HCT116 (cell line): ENCODE results near the gene TSPAN13. TPM values are rescaled to one million over a fixed set of nuclear protein-coding genes. Genes with fewer than 3 reads are reported as not detected.

Source experiments
- ATAC-seq: fragments of 200-7000 bp; cut with Tn5 transposase; 2 replicates; pipeline ENCODE4 v1.9.1; 2020; ENCODE audit warnings: mild to moderate bottlenecking, moderate library complexity
- BruUV-seq: library from RNA; stranded (reverse); fragments of 400-500 nt; replicated peaks from 2 replicates; lab custom pipeline; 2021; lab: Mats Ljungman, UMichigan
- CTCF ChIA-PET: fragments of 300-600 bp; sonication (Branson Sonifier 250); formaldehyde crosslinking; loops from one replicate; lab custom pipeline; 2021; ENCODE audit warnings: antibody characterized with exemption; lab: Charles Lee
- POLR2A ChIA-PET: fragments of 300-600, 350-600 bp; sonication (Branson Sonifier 250); formaldehyde crosslinking; loops from one replicate; lab custom pipeline; 2021; ENCODE audit warnings: antibody characterized with exemption; lab: Charles Lee
- RAD21 ChIA-PET, 2 experiments: fragments of 300-600 bp; sonication (Branson Sonifier 250); formaldehyde crosslinking; loops; one replicate each; lab custom pipeline; 2023; ENCODE audit warnings: low total read pairs in 2 of 2; ENCODE audit not compliant: uncharacterized antibody in 2 of 2, unreplicated experiment in 2 of 2, low non-redundant PET in 1 of 2; lab: Charles Lee
- DNase-seq: peaks from one replicate; pipeline ENCODE4 v3.0.0-alpha.2; 2010; ENCODE audit warnings: low read depth, low spot score
- H2AFZ ChIP-seq: fragments of 200-600 bp; shearing (Covaris generic), sonication (generic); 2 replicates; pipeline ENCODE4 v1.6.1; 2017; ENCODE audit warnings: low read depth, mixed run types, mixed read lengths, antibody characterized with exemption, low read length; ENCODE audit not compliant: poor library complexity, severe bottlenecking
- H3K27ac ChIP-seq: 2 replicates; pipeline ENCODE4 v1.5.1; 2012; ENCODE audit warnings: low read depth, low read length
- H3K27me3 ChIP-seq: fragments of 200-600 bp; sonication (generic); 2 replicates; pipeline ENCODE4 v1.6.1; 2016; ENCODE audit warnings: mixed run types, low read length, mixed read lengths; ENCODE audit not compliant: insufficient read depth
- H3K36me3 ChIP-seq, 2 experiments: fragments of 200-500 bp in 1 of 2; fragments of 200-600 bp in 1 of 2; sonication (Bioruptor generic) in 1 of 2; sonication (generic) in 1 of 2; 2 replicates each; pipeline versions ENCODE4 v1.5.1 to v1.6.1; 2014 to 2016; ENCODE audit warnings: low read length in 2 of 2, inconsistent platforms in 1 of 2, mixed read lengths in 1 of 2, mixed run types in 1 of 2; ENCODE audit not compliant: insufficient read depth in 2 of 2, control insufficient read depth in 1 of 2
- H3K4me1 ChIP-seq, 2 experiments: fragments of 200-600 bp in 1 of 2; sonication (generic) in 1 of 2; 2 replicates each; pipeline versions ENCODE4 v1.5.1 to v1.6.1; 2012 to 2017; ENCODE audit warnings: low read length in 2 of 2, inconsistent platforms in 1 of 2, mild to moderate bottlenecking in 1 of 2, mixed read lengths in 1 of 2, mixed run types in 1 of 2, moderate library complexity in 1 of 2; ENCODE audit not compliant: insufficient read depth in 2 of 2, control insufficient read depth in 1 of 2
- H3K4me2 ChIP-seq: fragments of 200-600 bp; sonication (generic); 2 replicates; pipeline ENCODE4 v1.6.1; 2017; ENCODE audit warnings: mixed run types, low read length, mixed read lengths
- H3K4me3 ChIP-seq, 2 experiments: fragments of 200-600 bp in 1 of 2; sonication (generic) in 1 of 2; replicated peaks in 1 of 2; 2 replicates each; pipeline ENCODE4 v1.5.1; 2011 to 2016; ENCODE audit warnings: low read length in 2 of 2, control low read depth in 1 of 2, low read depth in 1 of 2, mild to moderate bottlenecking in 1 of 2, mixed read lengths in 1 of 2, mixed run types in 1 of 2
- H3K79me2 ChIP-seq: fragments of 200-600 bp; sonication (generic); 2 replicates; pipeline ENCODE4 v1.6.1; 2017; ENCODE audit warnings: mild to moderate bottlenecking, mixed run types, low read length, moderate library complexity, mixed read lengths; ENCODE audit not compliant: insufficient read depth
- H3K9ac ChIP-seq: fragments of 200-600 bp; sonication (generic); 2 replicates; pipeline ENCODE4 v1.6.1; 2016; ENCODE audit warnings: low read length, mixed read lengths
- H3K9me2 ChIP-seq: fragments of 200-600 bp; sonication (generic), shearing (Covaris generic); 2 replicates; pipeline ENCODE4 v1.6.1; 2017; ENCODE audit warnings: mixed run types, mild to moderate bottlenecking, moderate library complexity; ENCODE audit not compliant: insufficient read depth
- H3K9me3 ChIP-seq, 2 experiments: fragments of 200-500 bp in 1 of 2; fragments of 200-600 bp in 1 of 2; sonication (Bioruptor generic) in 1 of 2; sonication (generic) in 1 of 2; 2 replicates each; pipeline ENCODE4 v1.6.1; 2014 to 2017; ENCODE audit warnings: low read length in 2 of 2, mixed read lengths in 2 of 2, inconsistent platforms in 1 of 2, low read depth in 1 of 2, mild to moderate bottlenecking in 1 of 2, mixed run types in 1 of 2, moderate library complexity in 1 of 2; ENCODE audit not compliant: control insufficient read depth in 1 of 2, insufficient read depth in 1 of 2
- H4K20me1 ChIP-seq: fragments of 200-600 bp; sonication (generic), shearing (Covaris generic); 2 replicates; pipeline ENCODE4 v1.6.1; 2017; ENCODE audit warnings: mixed run types, mild to moderate bottlenecking, moderate library complexity; ENCODE audit not compliant: insufficient read depth
- CBX3 ChIP-seq: IDR thresholded peaks from 2 replicates; pipeline ENCODE4 v1.6.1; 2012; ENCODE audit warnings: low read depth
- CEBPB ChIP-seq: IDR thresholded peaks from 2 replicates; pipeline ENCODE4 v1.6.1; 2012; ENCODE audit warnings: low read depth
- EGR1 ChIP-seq: IDR thresholded peaks from 2 replicates; pipeline ENCODE4 v1.6.1; 2012; ENCODE audit warnings: low read depth
- ELF1 ChIP-seq: IDR thresholded peaks from 2 replicates; pipeline ENCODE4 v1.6.1; 2012; ENCODE audit warnings: low read depth, borderline replicate concordance
- EZH2 ChIP-seq: fragments of 200-600 bp; sonication (generic); IDR thresholded peaks from 2 replicates; pipeline ENCODE4 v1.6.1; 2017; ENCODE audit warnings: antibody characterized with exemption, mixed run types
- EZH2phosphoT487 ChIP-seq: fragments of 200-600 bp; IDR thresholded peaks from 2 replicates; pipeline ENCODE4 v1.6.1; 2018; ENCODE audit warnings: antibody characterized with exemption, borderline replicate concordance
- FOSL1 ChIP-seq: IDR thresholded peaks from 2 replicates; pipeline ENCODE4 v1.6.1; 2012; ENCODE audit warnings: low read depth
- MAX ChIP-seq: IDR thresholded peaks from 2 replicates; pipeline ENCODE4 v1.6.1; 2012
- POLR2AphosphoS5 ChIP-seq: IDR thresholded peaks from 2 replicates; pipeline ENCODE4 v1.6.1; 2011; ENCODE audit warnings: mild to moderate bottlenecking, low read depth, low read length, moderate library complexity
- RAD21 ChIP-seq: IDR thresholded peaks from 2 replicates; pipeline ENCODE4 v1.6.1; 2012; ENCODE audit warnings: low read depth, mild to moderate bottlenecking
- REST ChIP-seq: IDR thresholded peaks from 2 replicates; pipeline ENCODE4 v1.6.1; 2012; ENCODE audit warnings: low read depth
- SP1 ChIP-seq: IDR thresholded peaks from 2 replicates; pipeline ENCODE4 v1.6.1; 2012; ENCODE audit warnings: low read depth
- YY1 ChIP-seq: IDR thresholded peaks from 2 replicates; pipeline ENCODE4 v1.6.1; 2011; ENCODE audit warnings: low read length, low read depth, moderate library complexity, mild to moderate bottlenecking; ENCODE audit not compliant: insufficient replicate concordance; ENCODE audit errors: extremely low read depth
- ZFX ChIP-seq: fragments of 450-650 bp; IDR thresholded peaks from 2 replicates; pipeline ENCODE4 v1.6.1; 2017
- ZNF274 ChIP-seq: fragments of 200-500 bp; sonication (Bioruptor generic); IDR thresholded peaks from 2 replicates; pipeline ENCODE4 v1.6.1; 2014; ENCODE audit warnings: mild to moderate bottlenecking, low read depth, low read length, inconsistent platforms
- intact Hi-C: fragments of 100-400 bp; cut with micrococcal nuclease; formaldehyde crosslinking; loops from 2 replicates; pipeline ENCODE4 v1.10.0; 2022
- total RNA-seq: library from RNA; stranded (reverse); gene quantifications from one replicate; pipeline ENCODE4 v1.2.1, GENCODE V29; 2021; ENCODE audit not compliant: unreplicated experiment

TSPAN13 gene
- total RNA-seq, 1 experiment from 2014 or later: 18.5 TPM

- H3K4me3 ChIP-seq: no peak overlapping the region
- no peak for ATAC-seq
- BruUV-seq: no TSS peak
- ChIA-PET CTCF (no interaction called here), RAD21 (no interaction called here), POLR2A (interaction anchor here (0.6 kb wide), 1 partner anchor 457 kb away, joined by 3 read pairs; no protein-coding TSS in a partner anchor)
- no peak for TF ChIP-seq EZH2phosphoT487
- no peak for TF ChIP-seq MAX
- no peak for TF ChIP-seq ZNF274
- TF ChIP-seq ZFX: no peak
- TF ChIP-seq EZH2: no peak
- TF ChIP-seq RAD21: no peak
- TF ChIP-seq FOSL1: no peak
- TF ChIP-seq POLR2AphosphoS5: no peak
- TF ChIP-seq REST: no peak
- no peak for TF ChIP-seq YY1
- no peak for TF ChIP-seq EGR1
- TF ChIP-seq CEBPB: no peak
- TF ChIP-seq CBX3: no peak
- TF ChIP-seq SP1: no peak
- no peak for TF ChIP-seq ELF1
- H3K27me3 ChIP-seq: no peaks in the 10 kb centered on the region
- no peaks in the 10 kb centered on the region for H3K79me2 ChIP-seq
- H3K27ac ChIP-seq: no peak overlapping the region
- no peaks in the 10 kb centered on the region for H4K20me1 ChIP-seq
- no peaks in the 10 kb centered on the region for H3K9me3 ChIP-seq
- intact Hi-C loops: no loop called here
- H3K9me2 ChIP-seq: no peaks in the 10 kb centered on the region
- H3K9ac ChIP-seq: no peak overlapping the region
- H3K36me3 ChIP-seq: no peaks in the 10 kb centered on the region
- no peak for DNase-seq
- no peak overlapping the region for H2AFZ ChIP-seq
- H3K4me2 ChIP-seq: no peak overlapping the region
- no peaks in the 10 kb centered on the region for H3K4me1 ChIP-seq
Observed at GRCh38 chr7:16718111-16718656, 35.4 kb upstream of the TSPAN13 start.
